DOHH2 (cell line): ENCODE data around the gene CYFIP2.
A peak's percentile ranks its signal among the peaks of the same experiment; 100 is the strongest.

Source experiments
- H3F3A ChIP-seq: fragments of 200-600 bp; sonication (generic), shearing (Covaris generic); 2 replicates; pipeline ENCODE4 v1.6.0; 2016; ENCODE audit warnings: antibody characterized with exemption, mild to moderate bottlenecking; ENCODE audit not compliant: control insufficient read depth, insufficient read depth
- H3K27ac ChIP-seq: fragments of 200-600 bp; sonication (generic); 2 replicates; pipeline ENCODE4 v1.5.1; 2014; ENCODE audit warnings: low read depth, mild to moderate bottlenecking, low read length, moderate library complexity
- H3K27me3 ChIP-seq: fragments of 200-600 bp; sonication (generic); 2 replicates; pipeline ENCODE4 v1.6.1; 2014; ENCODE audit warnings: mild to moderate bottlenecking, low read length, mixed read lengths; ENCODE audit not compliant: control insufficient read depth
- H3K36me3 ChIP-seq: fragments of 200-600 bp; sonication (generic); 2 replicates; pipeline ENCODE4 v1.6.1; 2014; ENCODE audit warnings: mild to moderate bottlenecking, low read length, moderate library complexity, mixed read lengths; ENCODE audit not compliant: control insufficient read depth
- H3K4me1 ChIP-seq: fragments of 200-600 bp; sonication (generic); 2 replicates; pipeline ENCODE4 v1.6.1; 2014; ENCODE audit warnings: mild to moderate bottlenecking, low read length, mixed read lengths; ENCODE audit not compliant: control insufficient read depth
- H3K4me2 ChIP-seq: fragments of 200-600 bp; sonication (generic); 2 replicates; pipeline ENCODE4 v1.6.0; 2014; ENCODE audit warnings: mild to moderate bottlenecking, low read length, moderate library complexity
- H3K4me3 ChIP-seq: fragments of 200-600 bp; sonication (generic); 2 replicates; pipeline ENCODE4 v1.5.1; 2014; ENCODE audit warnings: mild to moderate bottlenecking, low read length, mixed read lengths
- H3K79me2 ChIP-seq: fragments of 200-600 bp; sonication (generic); 2 replicates; pipeline ENCODE4 v1.6.1; 2014; ENCODE audit warnings: mild to moderate bottlenecking, low read length, mixed read lengths; ENCODE audit not compliant: control insufficient read depth
- H3K9me2 ChIP-seq: fragments of 200-600 bp; sonication (generic); replicated peaks from 2 replicates; pipeline ENCODE4 v1.6.1; 2014; ENCODE audit warnings: mild to moderate bottlenecking, low read length, mixed read lengths; ENCODE audit not compliant: control insufficient read depth
- H3K9me3 ChIP-seq: fragments of 200-600 bp; sonication (generic); 2 replicates; pipeline ENCODE4 v1.6.1; 2014; ENCODE audit warnings: antibody characterized with exemption, low read length, mixed read lengths; ENCODE audit not compliant: control insufficient read depth, insufficient read depth
- H4K20me1 ChIP-seq: fragments of 200-600 bp; sonication (generic); 2 replicates; pipeline ENCODE4 v1.6.0; 2014; ENCODE audit warnings: low read depth, mild to moderate bottlenecking, antibody characterized with exemption, low read length, moderate library complexity; ENCODE audit not compliant: control insufficient read depth, insufficient read depth
- EZH2phosphoT487 ChIP-seq: fragments of 200-600 bp; sonication (generic); IDR thresholded peaks from 2 replicates; pipeline ENCODE4 v1.6.1; 2017; ENCODE audit warnings: borderline replicate concordance, mild to moderate bottlenecking, antibody characterized with exemption, low read length, moderate library complexity, mixed read lengths
- TF ChIP-seq, protein P1 (sequence below): fragments of 200-600 bp; sonication (generic); IDR thresholded peaks from one replicate; pipeline ENCODE4 v1.5.1; 2014; ENCODE audit warnings: antibody characterized with exemption, mild to moderate bottlenecking, low read depth, low read length; ENCODE audit not compliant: poor library complexity, severe bottlenecking

CYFIP2 gene

DNA sequence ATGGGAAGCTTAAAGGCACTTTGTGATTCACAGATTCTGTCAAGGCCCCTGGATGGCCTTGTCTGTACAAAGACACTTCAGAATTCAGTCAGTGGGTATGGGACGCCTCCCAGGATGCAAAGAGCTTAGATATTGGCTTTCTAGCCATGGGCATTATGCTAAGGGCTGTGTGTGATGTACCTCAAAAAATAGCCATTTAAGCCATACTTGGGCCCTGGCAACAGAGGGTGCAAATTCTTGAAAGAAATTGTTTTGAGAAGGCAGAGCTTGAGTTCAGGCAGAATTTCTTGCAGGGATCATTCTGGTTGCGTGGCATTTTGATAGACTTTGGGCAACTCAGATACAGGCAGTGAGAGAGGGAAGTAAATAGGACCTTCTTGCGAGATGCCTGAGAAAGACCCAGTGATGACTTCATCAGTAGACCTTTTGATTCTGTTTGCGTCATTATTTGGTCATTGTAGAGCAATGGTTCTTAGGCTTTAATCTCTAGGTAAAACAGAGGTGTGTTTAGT lies 3.9 kb downstream of the CYFIP2 start:
- Histone ChIP-seq H3F3A (peaks cover 30% of the 10 kb centered on the region), H3K4me2 (peak overlapping the region; percentile 99)

DNA sequence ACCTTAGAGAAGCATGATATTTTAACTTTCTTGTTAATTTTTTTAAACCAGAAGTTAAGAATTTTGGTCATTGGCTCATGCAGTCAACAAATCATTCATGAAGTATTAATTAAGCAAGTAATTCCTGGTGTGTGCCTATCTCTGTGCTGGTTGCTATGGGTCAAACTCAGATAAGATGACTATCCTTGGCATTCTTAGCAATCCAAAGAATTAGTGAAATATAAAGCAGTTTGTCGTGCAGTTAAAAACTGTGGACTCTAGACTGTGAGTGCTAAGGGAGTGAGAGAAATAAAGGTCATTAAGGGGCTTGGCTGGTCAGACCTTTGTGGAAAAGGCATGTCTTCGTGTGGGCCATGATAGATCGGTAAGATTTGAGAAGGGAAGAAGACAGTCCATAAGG lies 4.8 kb downstream of the CYFIP2 start:
- no peak for TF ChIP-seq EZH2phosphoT487
- TF ChIP-seq, protein P1, sequence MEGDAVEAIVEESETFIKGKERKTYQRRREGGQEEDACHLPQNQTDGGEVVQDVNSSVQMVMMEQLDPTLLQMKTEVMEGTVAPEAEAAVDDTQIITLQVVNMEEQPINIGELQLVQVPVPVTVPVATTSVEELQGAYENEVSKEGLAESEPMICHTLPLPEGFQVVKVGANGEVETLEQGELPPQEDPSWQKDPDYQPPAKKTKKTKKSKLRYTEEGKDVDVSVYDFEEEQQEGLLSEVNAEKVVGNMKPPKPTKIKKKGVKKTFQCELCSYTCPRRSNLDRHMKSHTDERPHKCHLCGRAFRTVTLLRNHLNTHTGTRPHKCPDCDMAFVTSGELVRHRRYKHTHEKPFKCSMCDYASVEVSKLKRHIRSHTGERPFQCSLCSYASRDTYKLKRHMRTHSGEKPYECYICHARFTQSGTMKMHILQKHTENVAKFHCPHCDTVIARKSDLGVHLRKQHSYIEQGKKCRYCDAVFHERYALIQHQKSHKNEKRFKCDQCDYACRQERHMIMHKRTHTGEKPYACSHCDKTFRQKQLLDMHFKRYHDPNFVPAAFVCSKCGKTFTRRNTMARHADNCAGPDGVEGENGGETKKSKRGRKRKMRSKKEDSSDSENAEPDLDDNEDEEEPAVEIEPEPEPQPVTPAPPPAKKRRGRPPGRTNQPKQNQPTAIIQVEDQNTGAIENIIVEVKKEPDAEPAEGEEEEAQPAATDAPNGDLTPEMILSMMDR = no peak
- H3K4me2 ChIP-seq = peak overlapping the region; percentile 99
- peak overlapping the region; percentile 93 for H3K4me3 ChIP-seq
- peak overlapping the region; percentile 98 for H3K27ac ChIP-seq
- peaks cover 6% of the 10 kb centered on the region; the same call in 1 of the 2 replicates for H3K9me3 ChIP-seq
- no peaks in the 10 kb centered on the region for H4K20me1 ChIP-seq
- peaks cover 34% of the 10 kb centered on the region for H3F3A ChIP-seq
- H3K4me1 ChIP-seq = peaks cover 88% of the 10 kb centered on the region
- H3K27me3 ChIP-seq = no peaks in the 10 kb centered on the region
- H3K9me2 ChIP-seq = no peaks in the 10 kb centered on the region
- H3K79me2 ChIP-seq = peaks cover 93% of the 10 kb centered on the region
- H3K36me3 ChIP-seq = peaks cover 77% of the 10 kb centered on the region

More for the DNA sequence above, 3.9 kb downstream of the CYFIP2 start:
- Histone ChIP-seq H4K20me1 (no peaks in the 10 kb centered on the region), H3K36me3 (peaks cover 71% of the 10 kb centered on the region), H3K4me3 (peak overlapping the region; percentile 93), H3K79me2 (peaks cover 90% of the 10 kb centered on the region), H3K4me1 (peaks cover 88% of the 10 kb centered on the region), H3K27me3 (no peaks in the 10 kb centered on the region), H3K27ac (peak overlapping the region; percentile 98), H3K9me2 (no peaks in the 10 kb centered on the region), H3K9me3 (peaks cover 6% of the 10 kb centered on the region; the same call in 1 of the 2 replicates)
- no peak for TF ChIP-seq EZH2phosphoT487
- TF ChIP-seq, protein P1 = no peak

DNA sequence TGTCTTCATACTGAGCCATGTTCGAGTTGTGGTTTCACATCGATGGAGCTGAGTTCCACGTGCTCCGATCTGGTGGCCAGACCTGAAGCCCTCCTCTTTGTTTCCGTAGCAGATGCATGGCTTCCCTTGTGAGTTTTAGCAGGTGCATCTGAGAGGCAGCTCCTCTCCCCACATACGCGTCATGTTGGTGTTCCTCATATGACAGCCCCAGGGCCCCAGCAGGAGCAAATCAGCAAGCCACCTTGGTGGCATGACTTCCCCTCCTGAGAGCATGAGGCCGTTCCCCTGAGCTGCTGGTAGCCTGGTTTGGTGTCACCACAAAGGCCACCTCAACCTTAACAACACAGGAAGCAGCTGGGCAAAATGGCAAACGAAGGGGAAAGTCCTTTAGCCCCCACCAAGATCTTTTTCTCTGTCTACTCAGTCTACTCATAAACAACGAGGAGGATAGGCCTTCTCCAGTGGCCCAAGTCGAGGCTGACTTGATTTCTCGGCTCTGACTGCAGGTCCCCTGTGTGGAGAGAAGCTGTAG lies 5.9 kb downstream of the CYFIP2 start:
- H3K4me2 ChIP-seq = peak overlapping the region; percentile 99
- H3K27me3 ChIP-seq = no peaks in the 10 kb centered on the region
- H3F3A ChIP-seq = peaks cover 36% of the 10 kb centered on the region
- H3K9me2 ChIP-seq = no peaks in the 10 kb centered on the region
- TF ChIP-seq EZH2phosphoT487 = no peak
- TF ChIP-seq, protein P1 = no peak
- peak overlapping the region; percentile 93 for H3K4me3 ChIP-seq
- H3K36me3 ChIP-seq = peaks cover 80% of the 10 kb centered on the region
- H3K4me1 ChIP-seq = peaks cover 97% of the 10 kb centered on the region
- H3K27ac ChIP-seq = peak overlapping the region; percentile 98
- H4K20me1 ChIP-seq = no peaks in the 10 kb centered on the region
- peaks cover 6% of the 10 kb centered on the region; the same call in 1 of the 2 replicates for H3K9me3 ChIP-seq
- peaks cover 95% of the 10 kb centered on the region for H3K79me2 ChIP-seq
